ENCODE results near the gene LENG8.

DNA sequence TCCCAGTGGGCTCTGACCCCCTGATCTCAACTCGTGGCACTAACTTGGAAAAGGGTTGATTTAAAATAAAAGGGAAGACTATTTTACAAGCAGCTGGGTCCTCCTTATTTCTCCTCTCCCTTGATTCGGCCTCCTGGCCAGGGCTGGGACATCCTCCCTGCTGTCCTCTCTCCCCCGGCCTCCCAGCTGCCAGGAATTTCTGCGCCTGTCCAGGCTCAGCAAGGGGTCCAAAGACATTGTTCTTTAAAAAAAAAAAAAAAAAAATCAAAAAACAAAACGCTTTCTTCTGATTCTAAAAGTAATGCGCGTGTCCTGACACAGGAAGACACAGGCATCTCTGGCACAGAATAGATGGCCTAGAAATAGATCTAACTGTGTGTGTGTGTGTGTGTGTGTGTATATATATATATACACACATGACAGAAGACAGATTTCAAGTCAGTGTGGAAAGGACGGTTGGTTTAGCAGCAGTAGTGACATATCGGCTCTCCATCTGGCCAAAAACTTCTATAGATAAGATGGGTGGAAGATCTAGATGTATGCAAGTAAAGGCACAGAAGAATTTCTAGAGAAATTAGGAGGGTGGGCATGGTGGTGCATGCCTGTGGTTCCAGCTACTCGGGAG, 12.3 kb upstream of the LENG8 start:
- TF ChIP-seq, protein P1, sequence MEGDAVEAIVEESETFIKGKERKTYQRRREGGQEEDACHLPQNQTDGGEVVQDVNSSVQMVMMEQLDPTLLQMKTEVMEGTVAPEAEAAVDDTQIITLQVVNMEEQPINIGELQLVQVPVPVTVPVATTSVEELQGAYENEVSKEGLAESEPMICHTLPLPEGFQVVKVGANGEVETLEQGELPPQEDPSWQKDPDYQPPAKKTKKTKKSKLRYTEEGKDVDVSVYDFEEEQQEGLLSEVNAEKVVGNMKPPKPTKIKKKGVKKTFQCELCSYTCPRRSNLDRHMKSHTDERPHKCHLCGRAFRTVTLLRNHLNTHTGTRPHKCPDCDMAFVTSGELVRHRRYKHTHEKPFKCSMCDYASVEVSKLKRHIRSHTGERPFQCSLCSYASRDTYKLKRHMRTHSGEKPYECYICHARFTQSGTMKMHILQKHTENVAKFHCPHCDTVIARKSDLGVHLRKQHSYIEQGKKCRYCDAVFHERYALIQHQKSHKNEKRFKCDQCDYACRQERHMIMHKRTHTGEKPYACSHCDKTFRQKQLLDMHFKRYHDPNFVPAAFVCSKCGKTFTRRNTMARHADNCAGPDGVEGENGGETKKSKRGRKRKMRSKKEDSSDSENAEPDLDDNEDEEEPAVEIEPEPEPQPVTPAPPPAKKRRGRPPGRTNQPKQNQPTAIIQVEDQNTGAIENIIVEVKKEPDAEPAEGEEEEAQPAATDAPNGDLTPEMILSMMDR (IDR thresholded peaks at IDR 0.05; ENCODE audit: insufficient read depth, low read length): no peak
- TF ChIP-seq, protein P2, sequence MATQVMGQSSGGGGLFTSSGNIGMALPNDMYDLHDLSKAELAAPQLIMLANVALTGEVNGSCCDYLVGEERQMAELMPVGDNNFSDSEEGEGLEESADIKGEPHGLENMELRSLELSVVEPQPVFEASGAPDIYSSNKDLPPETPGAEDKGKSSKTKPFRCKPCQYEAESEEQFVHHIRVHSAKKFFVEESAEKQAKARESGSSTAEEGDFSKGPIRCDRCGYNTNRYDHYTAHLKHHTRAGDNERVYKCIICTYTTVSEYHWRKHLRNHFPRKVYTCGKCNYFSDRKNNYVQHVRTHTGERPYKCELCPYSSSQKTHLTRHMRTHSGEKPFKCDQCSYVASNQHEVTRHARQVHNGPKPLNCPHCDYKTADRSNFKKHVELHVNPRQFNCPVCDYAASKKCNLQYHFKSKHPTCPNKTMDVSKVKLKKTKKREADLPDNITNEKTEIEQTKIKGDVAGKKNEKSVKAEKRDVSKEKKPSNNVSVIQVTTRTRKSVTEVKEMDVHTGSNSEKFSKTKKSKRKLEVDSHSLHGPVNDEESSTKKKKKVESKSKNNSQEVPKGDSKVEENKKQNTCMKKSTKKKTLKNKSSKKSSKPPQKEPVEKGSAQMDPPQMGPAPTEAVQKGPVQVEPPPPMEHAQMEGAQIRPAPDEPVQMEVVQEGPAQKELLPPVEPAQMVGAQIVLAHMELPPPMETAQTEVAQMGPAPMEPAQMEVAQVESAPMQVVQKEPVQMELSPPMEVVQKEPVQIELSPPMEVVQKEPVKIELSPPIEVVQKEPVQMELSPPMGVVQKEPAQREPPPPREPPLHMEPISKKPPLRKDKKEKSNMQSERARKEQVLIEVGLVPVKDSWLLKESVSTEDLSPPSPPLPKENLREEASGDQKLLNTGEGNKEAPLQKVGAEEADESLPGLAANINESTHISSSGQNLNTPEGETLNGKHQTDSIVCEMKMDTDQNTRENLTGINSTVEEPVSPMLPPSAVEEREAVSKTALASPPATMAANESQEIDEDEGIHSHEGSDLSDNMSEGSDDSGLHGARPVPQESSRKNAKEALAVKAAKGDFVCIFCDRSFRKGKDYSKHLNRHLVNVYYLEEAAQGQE (IDR thresholded peaks at IDR 0.05; ENCODE audit: insufficient replicate concordance, low read depth): no peak
- TF ChIP-seq POLR2AphosphoS5 (IDR thresholded peaks at IDR 0.05; ENCODE audit: low read depth): no peak
- TF ChIP-seq GABPA (IDR thresholded peaks at IDR 0.05; ENCODE audit: low read depth): no peak

Data from HL-60 (cell line).